H9 (cell line): Measurements from ENCODE around the gene SAMMSON. TPM values are rescaled to one million over a fixed set of nuclear protein-coding genes. Genes with fewer than 3 reads are reported as not detected.

ENCODE experiments used
- DNase-seq: peaks from one replicate; pipeline ENCODE4 v3.0.0-alpha.2; 2017
- H2AFZ ChIP-seq: one replicate; pipeline ENCODE4 v1.6.1; 2013; ENCODE audit warnings: mild to moderate bottlenecking, low read length, control low read depth, moderate library complexity
- H2AK5ac ChIP-seq: 2 replicates; pipeline ENCODE4 v1.6.1; 2013; ENCODE audit warnings: low read length, control low read depth, mixed read lengths; ENCODE audit not compliant: insufficient read length
- H2BK120ac ChIP-seq: one replicate; pipeline ENCODE4 v1.6.1; 2013; ENCODE audit warnings: low read depth, mild to moderate bottlenecking, low read length, control low read depth, inconsistent platforms; ENCODE audit not compliant: poor library complexity, severe bottlenecking
- H2BK12ac ChIP-seq: 2 replicates; pipeline ENCODE4 v1.6.1; 2013; ENCODE audit warnings: low read length, control low read depth, mixed read lengths, low read depth; ENCODE audit not compliant: insufficient read length
- H2BK15ac ChIP-seq: 2 replicates; pipeline ENCODE4 v1.6.1; 2013; ENCODE audit warnings: low read depth, low read length, control low read depth
- H2BK20ac ChIP-seq: one replicate; pipeline ENCODE4 v1.6.1; 2013; ENCODE audit warnings: low read depth, mild to moderate bottlenecking, low read length, control low read depth, inconsistent platforms; ENCODE audit not compliant: poor library complexity, severe bottlenecking
- H2BK5ac ChIP-seq: 2 replicates; pipeline ENCODE4 v1.6.1; 2013; ENCODE audit warnings: low read length, control low read depth, mixed read lengths; ENCODE audit not compliant: insufficient read length
- H3K14ac ChIP-seq: 2 replicates; pipeline ENCODE4 v1.6.1; 2013; ENCODE audit warnings: low read length, control low read depth; ENCODE audit not compliant: insufficient read depth
- H3K18ac ChIP-seq: 2 replicates; pipeline ENCODE4 v1.6.1; 2013; ENCODE audit warnings: low read depth, mild to moderate bottlenecking, mixed read lengths, low read length, control low read depth; ENCODE audit not compliant: insufficient read length
- H3K23ac ChIP-seq: 2 replicates; pipeline ENCODE4 v1.6.1; 2013; ENCODE audit warnings: low read length, control low read depth, mixed read lengths, low read depth; ENCODE audit not compliant: insufficient read length
- H3K23me2 ChIP-seq: 2 replicates; pipeline ENCODE4 v1.6.1; 2013; ENCODE audit warnings: low read depth, mild to moderate bottlenecking, mixed read lengths, low read length, control low read depth; ENCODE audit not compliant: insufficient read length, poor library complexity, severe bottlenecking
- H3K27ac ChIP-seq: 2 replicates; pipeline ENCODE4 v1.5.1; 2013; ENCODE audit warnings: low read length, control low read depth, mixed read lengths, low read depth; ENCODE audit not compliant: insufficient read length
- H3K27me3 ChIP-seq: 2 replicates; pipeline ENCODE4 v1.6.1; 2013; ENCODE audit warnings: low read length, control low read depth, inconsistent platforms; ENCODE audit not compliant: insufficient read depth
- H3K4ac ChIP-seq: 2 replicates; pipeline ENCODE4 v1.6.1; 2013; ENCODE audit warnings: low read depth, mild to moderate bottlenecking, control low read depth, inconsistent platforms, low read length, moderate library complexity
- H3K4me1 ChIP-seq: 2 replicates; pipeline ENCODE4 v1.6.1; 2013; ENCODE audit warnings: low read length, control low read depth, inconsistent platforms; ENCODE audit not compliant: insufficient read depth
- H3K4me2 ChIP-seq: 2 replicates; pipeline ENCODE4 v1.6.1; 2013; ENCODE audit warnings: low read length, control low read depth, mixed read lengths; ENCODE audit not compliant: insufficient read length, insufficient read depth
- H3K56ac ChIP-seq: 2 replicates; pipeline ENCODE4 v1.6.1; 2013; ENCODE audit warnings: low read depth, mild to moderate bottlenecking, mixed read lengths, low read length, control low read depth; ENCODE audit not compliant: insufficient read length
- H3K79me1 ChIP-seq: 2 replicates; pipeline ENCODE4 v1.6.1; 2013; ENCODE audit warnings: low read depth, mild to moderate bottlenecking, moderate library complexity, low read length, control low read depth, inconsistent platforms; ENCODE audit not compliant: insufficient read depth, poor library complexity, severe bottlenecking
- H3K79me2 ChIP-seq: 2 replicates; pipeline ENCODE4 v1.6.1; 2013; ENCODE audit warnings: low read length, control low read depth, inconsistent platforms; ENCODE audit not compliant: insufficient read depth
- H3K9ac ChIP-seq: 2 replicates; pipeline ENCODE4 v1.6.1; 2013; ENCODE audit warnings: low read length, control low read depth, mixed read lengths; ENCODE audit not compliant: insufficient read length; ENCODE audit errors: extremely low read depth
- H3K9me3 ChIP-seq: one replicate; pipeline ENCODE4 v1.6.1; 2013; ENCODE audit warnings: low read depth, low read length, inconsistent platforms; ENCODE audit not compliant: control insufficient read depth
- H3T11ph ChIP-seq: one replicate; pipeline ENCODE4 v1.6.1; 2013; ENCODE audit warnings: mild to moderate bottlenecking, low read length, control low read depth, inconsistent platforms
- H4K20me1 ChIP-seq: one replicate; pipeline ENCODE4 v1.6.1; 2013; ENCODE audit not compliant: control insufficient read depth, insufficient read length, insufficient read depth
- H4K5ac ChIP-seq: 2 replicates; pipeline ENCODE4 v1.6.1; 2013; ENCODE audit warnings: low read depth, mild to moderate bottlenecking, mixed read lengths, low read length, control low read depth; ENCODE audit not compliant: insufficient read length
- H4K8ac ChIP-seq: replicated peaks from 2 replicates; pipeline ENCODE4 v1.6.1; 2013; ENCODE audit warnings: low read length, control low read depth, mixed read lengths, low read depth; ENCODE audit not compliant: insufficient read length
- H4K91ac ChIP-seq: 2 replicates; pipeline ENCODE4 v1.6.1; 2013; ENCODE audit warnings: low read depth, mild to moderate bottlenecking, moderate library complexity, mixed read lengths, low read length, control low read depth; ENCODE audit not compliant: insufficient read length
- H3K27ac Mint-ChIP-seq, 3 experiments: 2 replicates in 2 of 3; 3 replicates in 1 of 3; pipeline ENCODE4 v1.8.0; 2020 to 2021; ENCODE audit warnings: mixed read lengths in 3 of 3, mild to moderate bottlenecking in 1 of 3, moderate library complexity in 1 of 3
- H3K27me3 Mint-ChIP-seq: 2 replicates; pipeline ENCODE4 v1.8.0; 2021; ENCODE audit warnings: low read depth, mild to moderate bottlenecking, moderate library complexity, mixed read lengths
- H3K36me3 Mint-ChIP-seq, 3 experiments: 2 replicates in 2 of 3; 3 replicates in 1 of 3; pipeline ENCODE4 v1.8.0; 2020 to 2021; ENCODE audit warnings: low read depth in 3 of 3, mixed read lengths in 3 of 3; ENCODE audit not compliant: insufficient read depth in 1 of 3
- H3K4me1 Mint-ChIP-seq, 2 experiments: 2 replicates each; pipeline ENCODE4 v1.8.0; 2020; ENCODE audit warnings: mixed read lengths in 2 of 2
- H3K4me3 Mint-ChIP-seq, 2 experiments: 2 replicates in 1 of 2; 3 replicates in 1 of 2; pipeline ENCODE4 v1.8.0; 2020 to 2021; ENCODE audit warnings: mild to moderate bottlenecking in 2 of 2, mixed read lengths in 2 of 2, moderate library complexity in 1 of 2
- H3K9me3 Mint-ChIP-seq, 2 experiments: 2 replicates in 1 of 2; 3 replicates in 1 of 2; pipeline ENCODE4 v1.8.0; 2020; ENCODE audit warnings: mild to moderate bottlenecking in 2 of 2, mixed read lengths in 2 of 2, moderate library complexity in 1 of 2
- WGBS: extraction: QIAGEN DNeasy Blood & Tissue Kit; methylation state at CpG from one replicate; pipeline ENCODE4 v1.1.7; 2013; ENCODE audit warnings: missing lambda C conversion rate, low lambda C conversion rate, mixed read lengths; ENCODE audit not compliant: insufficient read length; ENCODE audit errors: extremely low coverage; 5-methylcytosine and 5-hydroxymethylcytosine counted together
- total RNA-seq: library from RNA; stranded (reverse); gene quantifications from 2 replicates; pipeline ENCODE4 v1.2.1, GENCODE V29; 2021
- TF ChIP-seq, protein P1 (sequence below): fragments of 200-600 bp; sonication (generic); conservative IDR thresholded peaks from 3 replicates; pipeline ENCODE4 v1.8.0; 2021; ENCODE audit warnings: antibody characterized with exemption, mild to moderate bottlenecking

SAMMSON gene
- total RNA-seq, 1 experiment from 2014 or later = not detected

DNA sequence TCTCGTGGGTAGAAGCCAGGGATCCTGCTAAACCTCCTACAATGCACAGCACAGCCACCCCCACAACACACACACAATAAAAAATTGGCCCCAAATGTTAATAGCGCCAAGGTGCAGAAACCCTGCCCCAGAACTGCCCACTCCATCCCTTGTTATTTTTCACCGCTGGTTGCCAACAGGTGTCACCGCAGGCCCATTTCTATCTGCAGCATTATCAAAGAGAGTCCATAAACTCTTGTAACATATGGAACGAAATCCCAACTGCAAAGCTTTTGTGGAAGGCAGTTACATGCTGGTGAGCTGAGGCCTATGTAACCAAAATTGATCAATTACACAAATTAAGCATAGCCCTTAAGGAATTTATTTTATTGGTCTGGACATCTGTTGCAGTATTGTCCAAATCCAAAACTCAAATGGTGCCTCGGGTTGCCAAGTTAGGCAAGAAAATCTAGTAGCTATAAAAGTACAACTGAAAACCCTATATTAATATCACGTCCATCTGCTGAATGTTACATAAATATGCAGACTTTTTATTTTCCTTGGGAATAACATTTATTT is 66.2 kb downstream of the SAMMSON start:
- Histone ChIP-seq H2AFZ (no peak overlapping the region), H3K14ac (no peak overlapping the region), H3K79me1 (no peaks in the 10 kb centered on the region), H3K9ac (no peak overlapping the region), H4K8ac (no peak overlapping the region), H4K91ac (no peak overlapping the region), H3K4ac (no peak overlapping the region), H3T11ph (no peak overlapping the region), H3K4me2 (no peak overlapping the region), H2BK5ac (no peak overlapping the region), H4K20me1 (no peaks in the 10 kb centered on the region), H3K23ac (no peak overlapping the region), H2BK15ac (no peak overlapping the region), H2AK5ac (no peak overlapping the region), H4K5ac (no peak overlapping the region), H3K18ac (no peak overlapping the region), H3K4me1 (peaks cover 2% of the 10 kb centered on the region; the same call in 1 of the 2 replicates), H3K79me2 (no peaks in the 10 kb centered on the region), H2BK12ac (no peak overlapping the region), H2BK20ac (no peak overlapping the region), H2BK120ac (no peak overlapping the region), H3K27me3 (no peaks in the 10 kb centered on the region), H3K56ac (no peak overlapping the region), H3K9me3 (no peaks in the 10 kb centered on the region), H3K27ac (no peak overlapping the region), H3K23me2 (no peaks in the 10 kb centered on the region)
- peaks cover 2% of the 10 kb centered on the region; the same call in 1 of the 2 replicates for H3K27me3 Mint-ChIP-seq
- TF ChIP-seq, protein P1, sequence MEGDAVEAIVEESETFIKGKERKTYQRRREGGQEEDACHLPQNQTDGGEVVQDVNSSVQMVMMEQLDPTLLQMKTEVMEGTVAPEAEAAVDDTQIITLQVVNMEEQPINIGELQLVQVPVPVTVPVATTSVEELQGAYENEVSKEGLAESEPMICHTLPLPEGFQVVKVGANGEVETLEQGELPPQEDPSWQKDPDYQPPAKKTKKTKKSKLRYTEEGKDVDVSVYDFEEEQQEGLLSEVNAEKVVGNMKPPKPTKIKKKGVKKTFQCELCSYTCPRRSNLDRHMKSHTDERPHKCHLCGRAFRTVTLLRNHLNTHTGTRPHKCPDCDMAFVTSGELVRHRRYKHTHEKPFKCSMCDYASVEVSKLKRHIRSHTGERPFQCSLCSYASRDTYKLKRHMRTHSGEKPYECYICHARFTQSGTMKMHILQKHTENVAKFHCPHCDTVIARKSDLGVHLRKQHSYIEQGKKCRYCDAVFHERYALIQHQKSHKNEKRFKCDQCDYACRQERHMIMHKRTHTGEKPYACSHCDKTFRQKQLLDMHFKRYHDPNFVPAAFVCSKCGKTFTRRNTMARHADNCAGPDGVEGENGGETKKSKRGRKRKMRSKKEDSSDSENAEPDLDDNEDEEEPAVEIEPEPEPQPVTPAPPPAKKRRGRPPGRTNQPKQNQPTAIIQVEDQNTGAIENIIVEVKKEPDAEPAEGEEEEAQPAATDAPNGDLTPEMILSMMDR = peak; percentile 66
- no peaks in the 10 kb centered on the region for H3K36me3 Mint-ChIP-seq
- peaks cover 11 to 12% of the 10 kb centered on the region in 2 experiments for H3K4me1 Mint-ChIP-seq
- no peak overlapping the region for H3K4me3 Mint-ChIP-seq
- no peak overlapping the region for H3K27ac Mint-ChIP-seq
- no peak for DNase-seq
- no CpG with 5 or more reads among the region's 7 CpGs for WGBS
- H3K9me3 Mint-ChIP-seq = no peaks in the 10 kb centered on the region
